NCI-H2227 (cell line): ENCODE measurements around the gene INPP5J.

Source experiments
- DNase-seq: peaks from one replicate; lab custom pipeline; 2025; ENCODE audit not compliant: unreplicated experiment; lab: John Stamatoyannopoulos, UW

The INPP5J gene

DNA sequence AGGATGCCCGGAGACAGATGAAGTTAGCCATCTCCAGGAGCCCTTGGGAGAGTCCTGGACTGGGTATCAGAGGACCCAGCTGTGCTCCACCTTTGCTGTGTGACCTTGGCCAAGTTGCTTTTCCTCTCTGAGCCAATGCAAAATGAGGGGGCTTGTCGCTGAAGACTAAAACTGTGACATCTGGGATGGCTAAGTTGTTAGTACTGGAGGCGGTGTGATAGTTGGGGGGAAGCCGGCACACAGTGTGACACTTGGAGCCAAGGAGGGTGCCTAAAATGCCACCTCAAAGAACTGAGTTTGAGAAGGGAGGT, 481 bp downstream of the INPP5J start:
- DNase-seq = no peak

DNA sequence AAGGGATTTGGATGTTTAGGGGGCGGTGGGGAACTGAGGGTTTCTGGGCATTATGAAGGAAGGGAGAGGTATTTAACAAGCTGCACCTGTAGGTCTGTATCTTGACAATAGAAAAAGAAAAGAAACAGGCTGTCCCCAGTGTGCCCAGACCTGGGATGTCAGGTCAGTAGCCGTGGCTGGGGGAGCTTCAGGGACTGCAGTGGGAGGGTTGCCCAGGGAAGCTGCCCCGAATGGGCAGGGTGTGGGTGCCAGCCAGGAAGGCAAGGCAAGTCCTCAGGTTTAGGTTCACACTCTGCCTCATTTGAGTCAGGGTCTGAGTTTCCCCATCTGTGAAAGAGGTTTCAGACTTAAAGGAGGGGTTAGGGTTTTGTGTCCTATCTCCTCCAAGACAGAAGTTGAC, 1.5 kb downstream of the INPP5J start:
- DNase-seq = no peak

DNA sequence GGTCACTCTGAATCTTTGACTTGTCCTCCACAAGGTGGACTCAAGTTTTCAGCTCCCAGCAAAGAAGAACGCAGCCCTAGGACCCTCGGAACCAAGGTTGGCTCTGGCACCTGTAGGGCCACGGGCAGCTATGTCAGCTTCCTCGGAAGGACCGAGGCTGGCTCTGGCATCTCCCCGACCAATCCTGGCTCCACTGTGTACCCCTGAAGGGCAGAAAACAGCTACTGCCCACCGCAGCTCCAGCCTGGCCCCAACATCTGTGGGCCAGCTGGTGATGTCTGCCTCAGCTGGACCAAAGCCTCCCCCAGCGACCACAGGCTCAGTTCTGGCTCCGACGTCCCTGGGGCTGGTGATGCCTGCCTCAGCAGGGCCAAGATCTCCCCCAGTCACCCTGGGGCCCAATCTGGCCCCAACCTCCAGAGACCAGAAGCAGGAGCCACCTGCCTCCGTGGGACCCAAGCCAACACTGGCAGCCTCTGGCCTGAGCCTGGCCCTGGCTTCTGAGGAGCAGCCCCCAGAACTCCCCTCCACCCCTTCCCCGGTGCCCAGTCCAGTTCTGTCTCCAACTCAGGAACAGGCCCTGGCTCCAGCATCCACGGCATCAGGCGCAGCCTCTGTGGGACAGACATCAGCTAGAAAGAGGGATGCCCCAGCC, 2.2 kb downstream of the INPP5J start:
- DNase-seq = no peak

DNA sequence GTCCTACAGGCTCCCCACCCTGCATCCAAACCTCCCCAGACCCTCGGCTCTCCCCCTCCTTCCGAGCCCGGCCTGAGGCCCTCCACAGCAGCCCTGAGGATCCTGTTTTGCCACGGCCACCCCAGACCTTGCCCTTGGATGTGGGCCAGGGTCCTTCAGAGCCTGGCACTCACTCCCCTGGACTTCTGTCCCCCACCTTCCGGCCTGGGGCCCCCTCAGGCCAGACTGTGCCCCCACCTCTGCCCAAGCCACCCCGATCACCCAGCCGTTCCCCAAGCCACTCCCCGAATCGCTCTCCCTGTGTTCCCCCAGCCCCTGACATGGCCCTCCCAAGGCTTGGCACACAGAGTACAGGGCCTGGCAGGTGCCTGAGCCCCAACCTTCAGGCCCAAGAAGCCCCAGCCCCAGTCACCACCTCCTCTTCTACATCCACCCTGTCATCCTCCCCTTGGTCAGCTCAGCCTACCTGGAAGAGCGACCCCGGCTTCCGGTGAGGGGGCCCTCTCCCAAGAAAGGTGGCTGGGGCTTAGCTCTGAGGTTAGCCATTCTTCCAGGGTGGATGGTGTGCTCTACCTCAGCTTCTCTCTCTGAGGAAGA, 2.9 kb downstream of the INPP5J start:
- DNase-seq = no peak

DNA sequence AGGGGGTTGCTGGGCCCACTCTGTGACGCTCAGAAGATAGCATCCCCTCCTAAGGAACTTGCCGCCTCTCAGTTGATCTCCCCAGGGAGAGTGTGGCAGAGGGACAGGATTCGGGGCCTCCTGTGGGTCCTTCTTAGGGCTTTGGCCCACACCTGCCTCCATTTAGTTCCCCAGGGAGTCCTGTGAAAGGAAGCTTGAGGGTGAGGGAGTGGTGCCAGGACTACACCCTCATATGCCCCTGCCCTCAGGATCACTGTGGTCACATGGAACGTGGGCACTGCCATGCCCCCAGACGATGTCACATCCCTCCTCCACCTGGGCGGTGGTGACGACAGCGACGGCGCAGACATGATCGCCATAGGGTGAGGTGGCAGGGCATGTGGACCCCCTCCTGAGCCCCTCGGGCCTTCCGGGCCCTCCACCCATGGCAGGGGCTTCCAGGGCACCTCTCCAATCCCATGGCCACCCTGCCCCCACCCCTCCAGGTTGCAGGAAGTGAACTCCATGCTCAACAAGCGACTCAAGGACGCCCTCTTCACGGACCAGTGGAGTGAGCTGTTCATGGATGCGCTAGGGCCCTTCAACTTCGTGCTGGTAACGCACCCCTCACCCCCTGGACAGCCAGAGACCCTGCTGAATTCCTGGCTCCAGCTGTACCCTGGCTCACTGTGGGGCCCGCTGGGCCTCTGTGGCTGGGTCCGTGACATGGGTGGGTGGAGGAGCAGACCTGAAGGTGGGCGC, 3.5 kb downstream of the INPP5J start:
- no peak for DNase-seq

DNA sequence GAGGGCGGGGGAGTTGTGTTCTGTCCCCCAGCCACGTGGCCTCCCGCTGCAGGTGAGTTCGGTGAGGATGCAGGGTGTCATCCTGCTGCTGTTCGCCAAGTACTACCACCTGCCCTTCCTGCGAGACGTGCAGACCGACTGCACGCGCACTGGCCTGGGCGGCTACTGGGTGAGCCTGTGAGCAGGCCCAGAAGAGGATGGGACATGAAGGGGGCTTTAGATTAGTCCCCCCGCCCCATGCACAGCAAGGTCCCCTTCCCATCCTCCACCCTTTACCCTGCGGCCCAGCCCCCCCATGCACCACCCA, 4.1 kb downstream of the INPP5J start:
- no peak for DNase-seq

DNA sequence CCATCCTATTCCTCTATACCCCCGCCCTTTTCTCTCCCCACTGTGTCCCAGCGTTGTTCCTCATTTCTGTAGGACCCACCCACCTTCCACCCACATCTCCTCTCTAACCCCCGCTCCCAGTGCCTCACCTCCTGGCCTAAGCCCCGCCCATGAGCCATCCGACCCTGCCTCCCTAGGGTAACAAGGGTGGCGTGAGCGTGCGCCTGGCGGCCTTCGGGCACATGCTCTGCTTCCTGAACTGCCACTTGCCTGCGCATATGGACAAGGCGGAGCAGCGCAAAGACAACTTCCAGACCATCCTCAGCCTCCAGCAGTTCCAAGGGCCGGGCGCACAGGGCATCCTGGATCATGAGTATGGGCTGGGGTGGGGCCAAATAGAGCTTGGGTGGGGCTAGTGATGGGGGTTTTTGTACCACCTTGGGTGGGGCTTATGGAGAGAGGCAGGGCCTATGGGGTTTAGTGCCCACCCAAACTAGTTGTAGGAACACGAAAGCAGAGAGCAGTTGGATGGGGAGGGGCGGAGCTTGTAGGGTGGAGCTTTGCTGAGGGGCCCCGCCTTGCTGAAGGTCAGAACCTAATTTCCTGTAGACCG, 4.5 kb downstream of the INPP5J start:
- DNase-seq = no peak

DNA sequence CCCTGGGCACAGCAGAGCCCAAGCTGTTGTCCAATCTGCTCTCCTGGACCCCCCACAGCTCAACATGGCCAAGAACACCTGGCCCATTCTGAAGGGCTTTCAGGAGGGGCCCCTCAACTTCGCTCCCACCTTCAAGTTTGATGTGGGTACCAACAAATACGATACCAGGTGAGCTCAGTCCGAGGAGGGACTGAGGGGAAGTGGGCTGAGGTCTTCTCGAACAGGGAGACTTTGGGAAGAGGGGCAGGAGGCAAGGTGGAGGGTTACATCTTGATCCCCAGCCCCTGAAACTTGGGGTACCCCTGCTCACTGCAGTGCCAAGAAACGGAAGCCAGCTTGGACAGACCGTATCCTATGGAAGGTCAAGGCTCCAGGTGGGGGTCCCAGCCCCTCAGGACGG, 5.4 kb downstream of the INPP5J start:
- no peak for DNase-seq

DNA sequence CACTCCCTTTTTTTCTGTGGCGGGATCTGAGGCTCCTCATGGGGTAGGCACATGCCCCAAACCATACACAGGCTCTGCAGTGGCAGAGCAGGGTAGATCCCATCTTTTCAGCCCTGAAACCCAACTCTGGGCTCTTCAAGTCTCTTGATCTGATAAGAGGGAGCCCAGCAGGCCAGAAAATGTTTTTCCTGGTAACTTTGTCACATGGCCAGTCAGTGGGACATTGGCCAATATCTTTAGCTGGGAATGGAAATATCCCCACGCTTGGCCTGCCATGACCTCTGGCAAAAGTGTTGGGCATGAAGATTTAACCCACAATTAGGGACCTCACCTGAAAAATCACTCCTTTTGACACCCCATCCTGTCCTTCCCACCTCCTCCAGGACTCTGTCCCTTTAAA, 8.1 kb downstream of the INPP5J start:
- no peak for DNase-seq

DNA sequence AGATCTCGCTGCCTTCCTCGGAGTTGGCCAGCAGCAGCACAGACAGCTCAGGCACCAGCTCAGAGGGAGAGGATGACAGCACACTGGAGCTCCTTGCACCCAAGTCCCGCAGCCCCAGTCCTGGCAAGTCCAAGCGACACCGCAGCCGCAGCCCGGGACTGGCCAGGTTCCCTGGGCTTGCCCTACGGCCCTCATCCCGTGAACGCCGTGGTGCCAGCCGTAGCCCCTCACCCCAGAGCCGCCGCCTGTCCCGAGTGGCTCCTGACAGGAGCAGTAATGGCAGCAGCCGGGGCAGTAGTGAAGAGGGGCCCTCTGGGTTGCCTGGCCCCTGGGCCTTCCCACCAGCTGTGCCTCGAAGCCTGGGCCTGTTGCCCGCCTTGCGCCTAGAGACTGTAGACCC, 11.1 kb downstream of the INPP5J start:
- DNase-seq = no peak

DNA sequence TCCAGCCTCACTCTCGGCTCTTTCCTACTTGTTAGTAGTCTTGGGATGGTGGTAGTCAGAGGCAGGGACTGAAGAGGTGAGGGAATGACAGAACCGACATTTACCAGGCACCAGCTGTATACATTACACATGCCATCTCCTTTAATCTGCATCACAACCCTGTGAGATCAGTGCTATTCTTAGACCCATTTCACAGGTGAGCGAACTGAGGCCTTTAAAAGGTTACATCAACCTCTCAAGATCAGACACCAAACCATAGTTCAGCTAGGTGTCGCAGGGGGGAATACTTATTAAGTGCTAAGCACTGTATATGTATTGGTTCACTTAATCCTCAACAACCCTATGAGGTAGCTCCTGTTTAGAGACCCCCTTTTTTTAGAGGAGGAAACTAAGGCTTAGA, 11.9 kb downstream of the INPP5J start:
- no peak for DNase-seq

DNA sequence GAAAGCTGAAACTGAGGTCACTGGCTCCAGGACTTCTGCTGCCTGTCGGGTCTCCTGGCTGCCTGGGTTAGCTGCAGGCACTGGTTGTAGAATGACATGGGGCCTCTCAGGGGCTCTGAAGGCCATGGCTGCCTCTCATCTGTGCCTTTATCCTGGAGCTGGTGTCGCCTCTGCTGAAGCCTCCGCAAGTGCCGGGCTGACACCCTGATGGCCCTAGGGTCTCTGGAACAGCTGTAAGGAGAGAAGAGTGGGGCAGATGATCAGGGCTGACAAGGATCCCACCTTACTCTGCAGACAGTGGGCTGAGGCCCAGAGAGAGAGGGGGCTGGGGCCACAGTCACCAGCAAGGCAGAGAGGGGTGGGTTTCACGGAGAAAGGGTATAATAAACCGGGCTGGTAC, 12.9 kb downstream of the INPP5J start:
- DNase-seq = no peak

DNA sequence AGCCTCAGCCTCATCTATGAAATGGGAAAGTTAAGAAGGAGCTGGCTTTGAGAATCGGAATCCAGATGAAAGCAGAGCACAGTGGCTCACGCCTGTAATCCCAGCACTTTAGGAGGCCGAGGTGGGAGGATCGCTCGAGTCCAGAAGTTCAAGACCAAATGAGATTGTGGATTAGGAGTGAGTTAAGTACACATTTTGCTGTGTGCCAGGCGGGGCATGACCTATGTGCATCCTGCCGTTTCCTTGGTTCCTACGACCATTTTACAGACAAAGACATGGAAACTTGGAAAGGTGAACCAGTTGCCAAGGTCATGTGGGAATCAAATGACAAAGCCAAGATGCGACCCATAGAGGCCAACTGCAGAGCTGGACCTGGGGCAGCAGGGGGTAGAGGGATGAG, 13.4 kb downstream of the INPP5J start:
- DNase-seq = no peak

DNA sequence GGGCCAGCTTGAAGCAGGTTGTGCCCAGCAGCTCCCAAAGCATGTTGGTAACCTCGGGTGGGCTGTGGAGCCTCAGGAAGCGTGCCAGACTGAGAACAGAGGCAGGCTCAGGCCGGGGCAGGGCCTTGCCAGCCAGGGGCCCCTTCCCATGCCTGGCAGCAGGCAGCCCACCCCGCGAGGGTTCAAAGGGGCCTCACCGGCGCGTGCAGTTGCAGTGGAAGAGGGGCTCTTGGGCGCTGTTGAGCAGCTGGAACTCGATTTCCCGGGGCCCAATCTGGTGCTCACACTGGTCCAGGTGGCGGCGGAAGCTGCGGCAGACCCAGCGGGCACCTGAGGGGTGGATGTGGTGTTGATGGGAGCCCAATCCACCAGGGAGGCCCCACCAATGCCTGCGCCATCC, 13.9 kb downstream of the INPP5J start:
- DNase-seq = no peak

DNA sequence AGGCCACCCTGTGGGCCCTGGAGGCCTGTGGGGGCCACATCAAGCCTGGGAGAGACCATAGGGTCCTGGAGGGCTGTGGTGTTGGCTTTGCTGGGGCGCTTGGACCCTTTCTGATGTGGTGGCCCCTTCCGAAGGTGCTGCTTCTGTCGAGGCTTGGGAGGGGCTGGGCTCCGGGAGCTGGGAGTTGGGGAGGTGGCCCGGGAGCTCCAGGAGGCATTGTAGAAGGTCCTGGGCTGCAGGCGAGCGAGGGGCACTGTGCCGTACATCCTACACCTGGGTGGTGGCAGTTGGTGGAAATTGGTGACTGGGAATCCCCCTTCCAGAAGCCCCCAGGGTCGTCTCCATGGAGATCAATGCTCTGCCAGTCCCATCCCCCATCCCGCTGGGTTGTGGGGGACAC, 15.0 kb downstream of the INPP5J start:
- DNase-seq = no peak

DNA sequence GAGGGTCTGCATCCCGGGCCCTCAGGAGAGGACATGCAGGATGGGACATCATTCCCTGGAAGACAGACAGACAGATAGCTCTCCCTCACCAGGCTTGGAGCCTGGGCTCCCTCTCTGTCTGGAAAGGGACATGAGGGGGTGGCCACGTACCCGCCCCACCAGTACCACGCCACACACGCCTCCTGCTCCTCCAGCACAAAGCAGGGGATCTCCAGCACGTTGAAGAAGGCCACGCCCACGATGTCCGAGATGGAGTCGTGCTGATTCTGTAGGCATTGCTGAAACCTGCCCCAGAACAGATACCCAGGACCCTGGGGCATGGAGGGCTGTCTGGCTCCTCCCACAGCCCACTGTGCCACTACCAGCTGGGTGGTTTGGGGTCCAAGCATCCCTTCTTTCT, 15.4 kb downstream of the INPP5J start:
- DNase-seq = no peak

DNA sequence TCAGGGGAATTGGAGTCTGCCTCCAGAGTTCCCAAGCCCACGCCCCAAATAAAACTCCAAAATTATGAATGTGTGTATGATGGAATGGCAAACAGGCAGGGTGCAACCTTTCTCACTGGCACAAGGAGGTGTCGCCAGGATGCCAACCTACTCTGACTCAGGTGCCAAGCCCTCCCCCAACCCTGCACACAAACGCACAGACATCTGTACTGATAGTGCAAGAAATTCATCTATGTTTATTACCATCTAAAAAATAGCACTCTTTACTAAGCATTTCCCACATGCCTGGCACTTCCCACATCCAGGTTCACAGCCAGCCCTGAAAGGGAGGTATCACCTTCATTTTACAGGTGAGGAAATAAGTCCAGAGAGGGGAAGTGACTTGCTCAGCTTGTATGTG, 16.3 kb downstream of the INPP5J start:
- DNase-seq = no peak

DNA sequence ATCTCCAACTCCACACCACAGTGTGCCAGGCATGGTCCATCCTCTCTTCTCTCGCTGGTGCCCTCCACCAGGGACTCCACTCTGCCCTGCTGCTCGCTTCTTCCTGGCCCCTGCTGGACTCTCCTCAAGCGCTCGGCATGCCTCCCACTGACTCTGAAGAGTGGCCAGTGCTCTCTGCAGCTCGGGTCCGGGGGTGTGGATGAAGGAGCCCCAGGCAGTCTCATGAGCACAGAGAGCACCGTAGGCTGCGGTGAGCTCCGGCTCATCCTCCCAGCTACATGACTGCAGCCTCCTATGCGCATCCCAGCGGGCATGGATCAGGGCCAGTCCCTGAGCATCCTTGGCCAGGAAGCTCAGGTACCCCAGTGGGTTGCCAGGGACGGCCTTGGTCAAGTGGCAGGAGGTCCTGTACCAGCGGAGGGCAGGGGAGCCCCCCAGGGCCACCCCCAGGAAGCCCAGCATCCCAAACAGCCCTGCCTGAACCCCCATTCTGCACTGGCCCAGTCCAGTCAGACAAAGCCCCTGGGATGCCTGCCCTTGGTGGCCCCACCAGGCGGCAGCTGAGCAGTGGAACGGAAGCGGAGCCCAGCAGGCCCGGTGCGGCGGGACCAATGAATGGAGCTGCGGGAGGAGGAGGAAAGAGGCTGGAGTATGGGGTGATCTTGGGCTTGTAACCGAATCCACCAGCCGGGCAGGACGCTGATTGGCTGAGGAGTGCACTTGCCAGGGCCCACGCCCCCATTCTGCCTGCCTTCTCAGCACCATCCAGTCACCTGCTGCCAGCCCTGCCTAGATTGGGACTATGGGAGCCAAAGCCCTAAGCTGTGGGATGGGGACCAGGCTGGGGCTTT, 17.3 kb downstream of the INPP5J start, which contains the start of gene PLA2G3:
TSS of gene PLA2G3 (minus strand) at position 643 of the 851 bp plus-strand sequence. CDS start at position 489, 154 bp downstream.
- peak; percentile 48 for DNase-seq

DNA sequence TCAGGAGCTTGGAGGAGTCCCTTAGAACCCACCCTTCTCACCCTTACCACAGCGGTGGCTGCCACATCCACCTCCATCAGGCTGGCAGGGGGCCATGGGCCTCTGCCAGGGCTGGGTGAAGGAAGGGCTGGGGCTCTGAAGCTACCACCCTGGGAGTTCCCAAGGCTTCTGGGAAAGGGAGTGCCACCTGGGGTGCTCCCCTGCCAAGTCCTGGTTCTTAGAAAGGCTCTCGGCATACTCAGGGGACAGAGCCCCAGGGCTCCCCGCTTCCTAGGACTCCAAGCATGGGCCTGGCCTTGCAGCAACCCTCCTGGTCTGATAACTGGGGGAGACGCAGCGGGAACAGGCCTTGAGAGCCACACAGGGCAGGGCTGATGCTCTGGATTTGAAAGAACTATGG, 18.0 kb downstream of the INPP5J start:
- no peak for DNase-seq

DNA sequence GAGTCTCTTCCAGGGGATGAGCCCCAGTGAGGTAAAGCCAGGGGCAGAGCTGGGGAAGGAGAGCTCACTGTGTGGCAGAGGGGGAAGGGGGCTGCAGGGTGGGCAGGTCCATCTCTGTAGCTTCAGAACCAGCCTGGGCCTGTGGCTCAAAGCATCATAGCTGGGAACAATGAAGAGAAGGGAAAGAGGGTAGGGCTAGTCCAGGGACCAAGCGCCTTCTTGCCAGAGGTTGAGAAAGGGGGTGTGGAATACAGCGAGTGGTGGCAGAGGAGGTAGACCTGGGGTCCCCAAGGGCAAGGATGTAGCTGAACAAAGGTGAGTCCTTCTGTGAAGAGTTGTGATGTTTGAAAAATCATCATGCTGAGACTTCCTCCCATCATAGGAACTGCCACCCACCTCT, 18.8 kb downstream of the INPP5J start:
- no peak for DNase-seq

DNA sequence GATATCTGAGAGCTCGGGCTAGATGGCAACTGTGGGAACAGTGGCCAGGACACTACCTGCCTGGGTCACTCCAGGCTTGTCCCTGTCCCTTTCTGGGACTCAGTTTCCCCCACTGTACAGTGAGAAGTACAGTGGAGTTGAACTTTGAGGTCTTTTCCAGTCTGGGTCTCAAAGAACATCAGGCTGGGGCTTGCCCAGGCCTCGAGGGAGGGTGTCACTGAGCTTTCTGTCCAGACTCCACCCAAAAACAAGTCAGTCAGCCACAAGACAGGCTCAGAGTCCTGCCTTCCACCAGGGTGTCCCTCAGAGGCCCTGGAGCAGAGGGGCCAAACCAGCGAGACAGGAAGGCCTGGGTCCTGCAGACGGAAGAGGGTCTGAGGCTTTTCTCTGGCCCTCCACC, 19.5 kb downstream of the INPP5J start:
- DNase-seq = no peak

DNA sequence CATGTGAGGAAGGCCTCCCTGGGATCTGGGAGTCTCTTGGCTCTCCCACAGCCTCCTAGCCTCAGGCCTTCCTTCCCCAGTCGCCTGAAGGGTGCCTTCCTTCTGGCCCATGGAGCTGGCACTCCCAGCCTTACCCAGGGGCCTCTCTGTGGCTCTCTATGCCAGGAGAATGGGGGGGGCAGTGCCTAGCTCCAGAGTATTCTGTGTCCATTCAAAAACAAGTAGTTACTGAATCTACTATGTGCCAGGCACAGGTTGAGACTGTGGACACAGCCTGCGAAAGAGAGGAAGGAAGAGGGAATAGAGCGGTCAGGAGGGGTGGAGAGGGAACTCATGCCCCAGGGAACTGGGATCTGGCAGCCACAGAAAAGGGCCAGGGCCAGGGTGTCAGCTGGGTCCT, 20.3 kb downstream of the INPP5J start:
- DNase-seq = no peak
